Activated T-cell treated with anti-CD3 and anti-CD28 coated beads for 24 hours (primary cell): ENCODE data around the gene ZNF518A.
"Not testable (repeated sequence)": the region's sequence is repeated elsewhere in the genome, so short reads cannot be mapped to it uniquely, and the experiment has no call there.

Experiments
- DNase-seq: peaks from one replicate; pipeline ENCODE4 v3.0.0-alpha.2; 2020; ENCODE audit warnings: low read depth

The ZNF518A gene

DNA sequence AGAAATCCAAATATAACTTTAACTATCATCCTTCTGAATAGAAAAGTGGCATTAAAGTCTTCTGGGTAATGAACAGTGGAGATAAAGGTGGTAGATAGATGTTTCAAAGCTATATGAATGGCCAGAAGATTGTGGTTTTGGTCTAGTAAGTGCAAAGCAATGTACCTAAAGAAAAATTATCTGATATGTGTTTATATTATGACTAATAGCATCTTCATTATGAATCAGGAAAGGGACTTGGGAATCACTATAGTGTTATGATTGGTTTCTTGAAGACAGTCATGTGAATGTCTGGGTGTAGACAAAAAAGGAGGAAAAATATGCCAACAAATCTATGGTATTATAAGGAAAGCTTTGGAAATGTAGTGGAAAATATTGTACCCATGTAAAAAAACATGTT is 3.0 kb downstream of the ZNF518A start:
- DNase-seq = no peak

DNA sequence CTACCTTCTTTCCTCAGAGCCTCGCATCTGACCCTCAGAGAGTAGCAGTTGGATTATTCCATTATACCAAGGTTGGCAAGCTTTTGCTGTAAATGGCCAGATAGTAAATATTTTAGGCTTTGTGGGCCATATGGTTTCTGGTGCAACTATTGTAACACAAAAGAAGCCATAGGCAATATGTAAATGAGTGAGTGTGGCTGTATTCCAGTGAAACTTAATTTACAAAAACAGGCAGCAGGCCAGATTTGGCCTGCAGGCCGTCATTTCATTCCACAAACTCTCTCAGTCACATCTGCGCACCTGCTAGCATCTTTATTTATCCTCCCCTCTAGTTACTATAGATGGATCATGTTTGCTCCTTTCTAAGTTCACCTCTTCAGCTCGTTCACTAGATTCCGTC is 6.7 kb downstream of the ZNF518A start:
- DNase-seq = no peak

DNA sequence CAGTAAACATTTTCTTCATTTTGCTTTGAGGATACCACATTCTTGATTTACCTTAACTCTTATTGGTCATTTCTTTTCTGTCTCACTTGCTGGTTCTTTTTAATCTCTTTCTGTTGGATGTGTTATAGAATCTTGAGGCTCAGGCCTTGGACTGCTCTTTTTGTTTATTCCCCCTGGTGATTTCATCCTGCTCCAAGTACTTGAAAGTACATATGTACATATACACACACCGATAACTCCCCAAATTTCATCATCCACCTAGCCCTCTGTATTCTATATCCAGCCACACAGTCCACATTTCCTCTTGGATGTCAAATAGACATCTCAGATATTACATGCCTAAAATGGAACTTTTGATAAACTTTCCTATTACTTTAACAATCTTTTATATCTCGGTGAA is 7.5 kb downstream of the ZNF518A start:
- DNase-seq = no peak

DNA sequence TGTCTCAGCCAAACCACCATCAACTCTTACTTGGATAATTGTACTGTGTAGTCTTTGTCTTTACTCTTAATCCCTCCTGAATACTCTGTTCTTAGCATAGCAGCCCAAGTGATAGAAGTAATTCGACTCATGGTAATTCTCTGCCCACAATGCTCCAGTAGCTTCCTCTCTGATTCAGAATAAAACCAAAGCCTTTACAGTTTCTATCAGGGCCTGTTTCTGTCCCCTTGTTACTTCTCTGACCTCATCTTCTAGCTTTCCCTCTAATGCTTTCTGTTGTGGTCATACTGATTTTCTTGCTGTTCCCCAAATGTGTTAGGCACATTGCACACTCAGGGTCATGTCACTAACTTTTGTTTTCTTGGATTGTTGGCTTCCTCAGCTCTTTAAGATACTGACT is 8.0 kb downstream of the ZNF518A start:
- DNase-seq = no peak

DNA sequence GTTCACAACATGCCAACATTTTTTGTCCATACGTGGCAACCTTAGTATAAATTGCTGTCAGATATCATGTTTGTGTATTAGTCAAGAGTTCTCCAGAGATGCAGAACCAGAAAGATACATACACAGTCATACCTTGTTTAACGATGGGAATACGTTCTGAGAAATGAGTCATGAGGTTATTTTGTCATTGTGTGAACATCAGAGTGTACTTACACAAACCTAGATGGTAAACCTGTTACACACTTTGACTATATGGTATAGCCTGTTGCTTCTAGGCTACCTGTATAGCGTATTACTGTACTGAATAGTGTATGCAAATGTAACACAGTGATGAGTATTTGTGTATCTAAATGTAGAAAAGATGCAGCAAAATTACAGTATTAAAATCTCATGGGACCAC is 22.3 kb downstream of the ZNF518A start:
- DNase-seq = no peak

DNA sequence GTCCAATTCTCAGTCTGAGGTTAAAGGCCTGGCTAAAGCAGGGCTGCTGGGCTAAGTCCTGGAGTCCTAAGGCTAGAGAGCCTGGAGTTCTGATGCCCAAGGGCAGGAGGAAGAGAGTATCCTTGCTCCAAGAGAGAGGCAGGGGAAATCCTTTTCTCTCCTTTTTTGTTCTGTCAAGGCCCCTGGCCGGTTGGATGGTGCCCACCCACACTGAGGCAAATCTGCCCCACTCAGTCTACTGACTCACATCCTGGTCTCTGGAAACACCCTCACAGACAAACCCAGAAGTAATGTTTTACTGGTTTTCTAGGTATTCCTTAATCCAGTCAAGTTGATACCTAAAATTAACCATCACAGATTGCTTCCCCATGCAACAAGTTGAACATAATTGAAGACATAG is 23.0 kb downstream of the ZNF518A start:
- DNase-seq = no peak

DNA sequence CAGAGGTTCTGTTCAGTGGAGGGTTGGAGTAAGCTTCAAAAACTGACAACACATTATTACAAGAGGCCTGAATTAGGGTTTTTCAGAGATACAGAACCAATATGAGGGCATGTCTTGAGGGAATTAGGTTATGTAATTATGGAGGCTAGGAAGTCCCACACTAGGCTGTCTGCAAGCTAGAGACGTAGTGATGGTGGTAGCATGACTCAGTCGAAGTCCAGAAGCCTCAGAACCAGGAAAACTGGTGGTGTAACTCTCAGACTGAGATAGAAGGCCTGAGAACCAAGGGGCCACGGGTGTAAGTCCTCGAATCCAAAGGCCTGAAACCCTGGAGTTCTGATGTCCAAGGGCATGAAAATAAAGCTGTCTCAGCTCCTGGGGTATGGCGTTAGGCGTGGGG is 35.6 kb downstream of the ZNF518A start:
- no peak for DNase-seq

DNA sequence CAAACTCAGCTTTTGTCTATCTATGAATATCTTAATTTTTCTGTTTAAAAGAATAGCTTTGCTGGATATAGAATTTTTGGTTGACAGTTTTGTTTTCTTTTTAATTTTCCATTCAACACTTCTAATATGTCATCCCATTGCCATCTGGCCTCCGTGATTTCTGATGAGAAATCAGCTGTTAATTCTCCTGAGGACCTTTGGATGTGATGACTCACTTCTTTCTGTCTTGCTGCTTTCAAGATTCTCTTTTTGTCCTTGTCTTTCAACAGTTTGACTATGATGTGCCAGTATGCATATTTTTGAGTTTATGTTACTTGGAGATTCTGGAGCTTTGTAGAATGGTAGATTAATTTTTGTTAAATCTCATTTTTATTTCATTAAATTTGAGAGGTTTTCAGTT is 38.4 kb downstream of the ZNF518A start:
- no peak for DNase-seq

DNA sequence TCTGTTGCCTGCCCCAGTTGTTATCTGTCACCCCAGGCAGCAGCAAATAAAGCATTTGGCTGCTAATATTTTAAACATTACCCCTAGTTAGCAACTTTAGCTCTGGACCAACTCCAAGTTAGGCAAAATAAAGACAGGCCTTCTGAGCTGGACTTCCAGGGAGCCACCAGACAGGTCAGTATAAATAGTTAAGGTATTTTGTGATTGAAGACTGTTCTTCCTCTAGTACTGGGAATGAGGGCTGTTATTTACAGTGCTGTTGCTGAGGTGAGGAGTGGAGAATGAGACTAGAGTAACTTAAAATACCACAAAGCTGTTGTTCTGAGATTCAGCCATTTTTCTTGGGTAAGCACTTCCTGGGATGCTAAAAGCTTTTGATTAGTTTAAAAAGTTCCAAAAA is 40.1 kb downstream of the ZNF518A start:
- no peak for DNase-seq

DNA sequence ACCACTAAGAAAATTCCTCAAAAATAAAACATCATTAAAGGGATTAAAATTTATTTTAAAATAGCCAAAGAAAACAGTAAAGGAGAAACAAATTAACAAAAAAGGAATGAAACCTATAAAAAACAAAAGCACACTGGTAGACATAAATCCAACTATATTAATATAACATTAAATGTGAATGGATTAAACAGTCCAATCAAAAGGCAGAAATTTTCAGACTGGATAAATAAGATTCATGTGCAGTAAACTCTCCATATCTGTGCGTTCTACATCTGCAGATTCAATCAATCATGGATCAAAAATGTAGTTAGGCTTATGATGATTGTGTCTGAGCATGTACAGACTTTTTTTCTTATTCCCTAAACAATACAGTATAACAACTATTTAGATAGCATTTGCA is 42.6 kb downstream of the ZNF518A start:
- DNase-seq = no peak

DNA sequence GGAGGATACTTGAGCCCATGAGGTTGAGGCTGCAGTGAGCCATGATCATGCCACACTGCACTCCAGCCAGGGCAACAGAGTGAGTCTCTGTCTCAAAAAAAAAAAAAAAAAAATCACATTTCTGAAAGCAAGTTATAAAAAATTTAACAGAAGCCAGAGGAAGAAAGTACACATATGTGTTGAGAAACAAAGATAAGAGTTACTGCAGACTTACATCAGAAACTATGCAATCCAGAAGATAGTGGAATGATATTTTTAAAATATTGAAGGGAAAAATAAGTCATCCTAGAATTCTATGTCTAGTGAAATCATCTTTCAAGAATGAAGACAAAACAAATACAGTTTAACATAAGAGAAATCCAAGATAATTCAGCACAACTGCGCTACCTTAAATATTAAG is 46.9 kb downstream of the ZNF518A start:
- DNase-seq = no peak

DNA sequence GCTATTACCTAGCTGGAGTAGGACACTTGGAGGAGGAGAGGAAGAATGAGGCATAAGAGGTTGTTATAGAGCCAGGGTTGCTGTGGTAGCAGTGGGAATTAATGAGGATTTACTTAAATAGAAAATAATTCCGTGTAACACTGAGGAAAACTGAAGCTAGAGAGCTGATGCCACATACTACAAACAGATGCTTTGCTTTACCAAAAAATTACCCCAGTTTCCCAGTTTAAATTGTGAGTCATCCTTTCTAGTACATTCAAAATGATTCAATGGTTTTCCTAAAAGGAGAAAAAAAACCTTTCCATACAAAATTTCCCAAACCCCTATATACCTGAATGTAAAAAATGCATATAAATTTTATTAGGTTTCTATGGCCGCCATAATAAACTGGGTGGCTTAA is 58.3 kb downstream of the ZNF518A start:
- no peak for DNase-seq

DNA sequence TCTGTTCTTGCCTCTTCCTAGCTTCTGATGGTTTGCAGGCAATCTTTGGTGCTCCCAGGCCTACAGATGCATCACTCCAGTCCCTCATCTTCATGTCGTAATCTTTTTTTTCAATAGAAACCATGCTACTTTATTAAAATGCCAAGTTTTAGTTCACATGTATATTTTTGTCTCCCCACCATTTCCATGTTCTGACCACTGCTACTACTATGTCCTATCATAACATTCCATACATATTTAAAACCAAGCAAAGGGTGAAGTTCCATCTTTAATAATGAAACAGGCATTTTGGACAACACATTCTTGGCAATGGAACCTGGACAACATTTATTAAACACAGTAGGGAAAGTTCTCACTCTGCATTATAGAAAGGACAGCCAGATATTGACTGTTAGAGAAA is 58.8 kb downstream of the ZNF518A start:
- DNase-seq = no peak

DNA sequence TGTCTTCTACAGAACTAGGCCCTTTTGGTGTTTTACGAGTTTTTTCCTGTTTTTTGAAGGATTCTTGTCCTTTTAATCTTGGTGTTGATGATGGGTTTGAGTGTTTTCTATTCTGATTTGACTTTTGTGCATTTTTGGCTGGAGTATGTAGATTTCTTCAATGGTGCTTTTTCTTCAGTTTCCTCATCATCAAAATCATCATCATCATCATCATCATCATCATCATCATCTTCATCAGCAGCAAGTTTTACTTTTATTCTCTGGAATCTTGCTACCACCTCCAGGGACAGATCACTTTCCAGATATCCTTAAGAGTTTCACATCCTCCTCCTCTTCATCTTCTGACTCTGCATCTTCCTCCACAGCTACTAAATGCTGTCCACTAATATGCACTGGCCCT is 59.4 kb downstream of the ZNF518A start:
- not testable (repeated sequence) for DNase-seq

DNA sequence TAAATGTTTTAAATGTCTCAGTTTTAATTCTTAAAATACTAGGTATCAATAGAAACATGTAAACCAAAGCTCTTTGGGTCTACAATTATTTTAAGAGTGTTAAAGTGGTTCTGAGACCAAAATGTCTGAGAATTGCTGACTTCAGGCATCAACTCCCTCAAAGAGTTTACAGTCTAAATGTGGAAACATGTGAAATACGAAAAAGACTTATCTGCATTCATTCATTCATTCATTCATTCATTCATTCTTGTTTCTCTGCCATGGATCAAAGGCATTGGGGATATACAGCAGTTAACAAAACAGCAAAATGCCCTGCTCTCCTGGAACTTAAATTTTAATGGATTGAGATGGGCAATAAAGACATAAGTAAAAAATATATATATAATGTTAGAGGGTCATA is 71.4 kb downstream of the ZNF518A start:
- no peak for DNase-seq

DNA sequence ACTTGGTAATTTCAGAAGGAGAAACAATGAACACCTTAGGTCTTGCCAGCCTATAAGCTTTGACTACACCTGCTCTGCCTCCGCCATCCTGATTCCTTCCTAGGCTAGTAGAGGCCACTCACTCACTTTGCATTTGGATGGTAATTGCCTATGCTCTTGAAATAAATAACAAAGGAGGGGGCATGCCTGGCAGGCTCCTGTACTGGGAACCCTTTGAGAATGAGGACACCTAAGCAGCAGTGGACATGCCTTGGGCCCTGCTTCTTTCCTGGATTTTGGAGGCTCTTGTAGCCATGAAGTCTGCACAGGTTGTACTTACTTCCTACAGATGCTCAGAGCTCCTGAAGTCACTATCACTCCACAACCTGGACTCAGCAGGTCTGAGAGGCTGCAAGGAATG is 75.5 kb downstream of the ZNF518A start:
- no peak for DNase-seq

DNA sequence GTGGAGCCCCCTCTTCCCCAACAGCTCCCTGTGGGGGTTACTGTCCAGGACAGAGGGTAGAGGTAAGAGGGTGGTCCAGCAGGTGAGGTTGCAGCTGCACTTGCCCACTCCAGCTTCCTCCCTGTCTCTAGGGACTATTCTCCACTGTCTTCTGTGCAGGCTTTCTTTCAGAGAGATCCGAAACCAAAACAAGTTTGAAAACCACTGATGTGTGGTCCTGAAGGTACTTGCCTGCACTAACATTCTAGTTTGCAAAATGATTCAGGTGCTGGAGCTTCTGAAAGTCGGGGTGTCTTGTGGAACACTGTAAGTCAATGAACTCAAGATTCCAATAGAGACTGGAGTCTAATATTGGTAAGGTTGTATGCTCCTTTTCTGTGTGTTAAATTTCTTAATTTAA is 78.2 kb downstream of the ZNF518A start:
- DNase-seq = no peak

DNA sequence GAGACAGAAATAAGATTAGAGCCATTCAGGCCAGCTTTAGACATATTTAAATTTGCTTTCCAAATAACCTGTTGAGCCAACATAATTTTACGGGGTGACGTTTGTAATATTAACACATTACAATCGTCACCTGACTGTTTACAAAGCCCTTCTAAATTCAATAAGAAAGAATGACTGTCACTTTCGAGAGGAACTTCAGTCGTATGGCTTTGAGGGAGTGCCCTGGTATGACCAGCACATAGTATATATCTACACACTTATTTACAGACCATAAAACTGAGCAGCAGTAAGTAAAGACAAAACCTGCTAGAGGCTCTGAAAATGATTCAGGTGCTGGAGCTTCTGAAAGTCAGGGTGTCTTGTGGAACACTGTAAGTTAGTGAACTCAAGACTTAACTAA is 78.8 kb downstream of the ZNF518A start:
- no peak for DNase-seq

DNA sequence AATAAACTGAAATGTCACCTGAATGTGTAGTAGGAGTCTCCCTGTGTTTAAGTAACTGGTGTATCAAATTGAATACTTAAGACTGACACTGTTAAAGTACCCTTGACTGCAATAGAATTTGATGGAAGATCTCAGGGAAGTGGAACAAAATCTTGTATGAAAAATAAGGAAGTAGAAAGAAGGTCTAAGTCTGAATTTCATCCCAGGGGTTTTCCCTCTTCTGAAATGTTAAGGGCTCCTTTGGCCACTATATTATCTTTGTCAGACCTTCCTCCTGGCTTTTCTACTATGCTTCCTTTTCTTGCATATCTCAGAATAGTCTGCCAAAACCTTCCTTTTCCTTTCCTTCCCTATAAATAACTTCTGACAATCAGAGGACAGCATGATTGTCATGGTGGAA is 81.7 kb downstream of the ZNF518A start:
- no peak for DNase-seq

DNA sequence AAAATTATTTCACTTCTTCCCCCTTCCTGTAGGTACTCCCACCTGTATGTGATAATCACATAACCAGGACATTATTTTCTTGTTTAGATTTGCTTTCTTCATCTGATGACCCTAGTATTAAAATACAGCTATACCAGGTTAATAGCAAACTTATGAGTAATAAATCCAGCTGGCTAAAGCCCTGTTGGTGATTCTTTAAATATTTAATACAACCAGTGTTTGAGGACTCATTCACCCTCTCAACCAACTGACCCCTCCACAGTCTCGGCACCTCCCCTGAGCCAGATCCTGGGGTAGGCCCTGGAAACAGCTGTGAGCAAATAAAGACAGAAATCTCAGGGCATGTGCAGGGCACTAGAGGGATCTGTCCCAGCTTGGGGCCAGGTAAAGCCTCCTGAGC is 82.8 kb downstream of the ZNF518A start:
- DNase-seq = no peak
